ENCODE data around the gene KRT2.

DNA sequence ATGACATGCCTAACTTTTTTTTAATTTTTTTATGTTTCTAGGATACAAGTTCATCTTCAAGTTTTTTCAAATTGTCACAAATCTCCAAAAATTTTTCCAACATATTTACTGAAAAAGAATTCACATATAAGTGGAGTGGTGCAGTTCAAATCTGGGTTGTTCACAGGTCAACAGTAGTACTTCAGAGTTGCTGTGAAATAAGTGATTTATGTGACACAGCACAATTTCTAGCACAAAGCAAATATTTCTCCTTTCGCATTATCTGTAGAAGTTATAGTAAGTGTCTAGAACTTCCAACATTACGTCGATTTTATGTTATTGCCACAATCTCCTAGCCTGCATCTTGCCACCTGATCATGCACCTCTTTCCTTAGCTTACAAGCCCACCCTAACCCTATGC, 9.7 kb upstream of the KRT2 start:
- TF ChIP-seq CTCF (conservative IDR thresholded peaks at IDR 0.05 in 1 of 2, IDR thresholded peaks at IDR 0.05 in 1 of 2; ENCODE audit: extremely low read depth in 1 of 2, insufficient read depth in 1 of 2, low read depth in 1 of 2, low read length in 2 of 2) (no peak), EZH2 (IDR thresholded peaks at IDR 0.05; ENCODE audit: borderline replicate concordance, low read length) (no peak)

Data from mammary epithelial cell (primary cell).